ENCODE measurements around the gene PROX1.

- no peak for TF ChIP-seq CTCF (conservative IDR thresholded peaks at IDR 0.05; ENCODE audit: low read length)
- no peak for TF ChIP-seq EZH2phosphoT487 (IDR thresholded peaks at IDR 0.05; ENCODE audit: borderline replicate concordance, low read depth, low read length)
Observed at GRCh38 chr1:214074477-214074876, 86.7 kb downstream of the PROX1 start.

Data from OCI-LY7 (cell line).